Colonic mucosa (tissue), 4 donors: Measurements from ENCODE around the gene COPZ1. TPM values are rescaled to one million over a fixed set of nuclear protein-coding genes. Genes with fewer than 3 reads are reported as not detected.

Experiments used
- DNase-seq: peaks from one replicate; pipeline ENCODE4 v3.0.0-alpha.2; 2020
- H3K27ac ChIP-seq: fragments of 200-600 bp; one replicate; pipeline ENCODE4 v1.8.0; 2021
- H3K27me3 ChIP-seq: fragments of 200-600 bp; one replicate; pipeline ENCODE4 v1.8.0; 2021
- H3K36me3 ChIP-seq: fragments of 200-600 bp; one replicate; pipeline ENCODE4 v1.8.0; 2021
- H3K4me1 ChIP-seq: fragments of 200-600 bp; one replicate; pipeline ENCODE4 v1.8.0; 2021; ENCODE audit warnings: mild to moderate bottlenecking
- H3K4me3 ChIP-seq: fragments of 200-600 bp; one replicate; pipeline ENCODE4 v1.8.0; 2021
- H3K9ac ChIP-seq, 2 donors: one replicate each; pipeline ENCODE4 v1.7.0; 2013; ENCODE audit warnings: control low read depth in 2 of 2, low read depth in 2 of 2, low read length in 2 of 2
- H3K9me3 ChIP-seq: fragments of 200-600 bp; one replicate; pipeline ENCODE4 v1.8.0; 2021
- CTCF ChIP-seq: fragments of 200-600 bp; IDR thresholded peaks from one replicate; pipeline ENCODE4 v1.8.0; 2022; ENCODE audit warnings: antibody characterized with exemption, mild to moderate bottlenecking
- intact Hi-C: fragments of 100-400 bp; cut with DNase I; formaldehyde crosslinking; loops from one replicate; pipeline ENCODE4 v1.14.1; 2022
- total RNA-seq, 2 donors: library from RNA; stranded (reverse); fragmentation: NEBNext Ultra II Directional in 1 of 2; extraction: Animal tissue kit (Norgen Biotek cat#: 25700) in 1 of 2; gene quantifications; one replicate each; pipeline ENCODE4 v1.2.1, GENCODE V29; 2021
- donor health status: healthy.
- donor health status: DM: no; HTN: no; CAD: no.
- donor health status: DM: no; HTN: no; CAD: no.

Gene COPZ1
- total RNA-seq, 2 donors from 2014 or later: 164 to 173 TPM

GRCh38 chr12:54390176-54390667 lies 65.3 kb downstream of the COPZ1 start:
- H3K9ac ChIP-seq: no peak overlapping the region
- H3K4me1 ChIP-seq: no peaks in the 10 kb centered on the region
- DNase-seq: no peak
- H3K27ac ChIP-seq: no peak overlapping the region
- H3K27me3 ChIP-seq: no peaks in the 10 kb centered on the region
- no peaks in the 10 kb centered on the region for H3K9me3 ChIP-seq
- intact Hi-C loops: no loop called here
- no peak for TF ChIP-seq CTCF
- H3K4me3 ChIP-seq: no peak overlapping the region
- H3K36me3 ChIP-seq: no peaks in the 10 kb centered on the region

GRCh38 chr12:54390668-54391551 lies 66.0 kb downstream of the COPZ1 start:
- Histone ChIP-seq H3K36me3 (no peaks in the 10 kb centered on the region), H3K27me3 (no peaks in the 10 kb centered on the region), H3K4me1 (no peaks in the 10 kb centered on the region), H3K4me3 (peak overlapping the region; percentile 28), H3K9me3 (no peaks in the 10 kb centered on the region), H3K27ac (no peak overlapping the region), H3K9ac (no peak overlapping the region)
- no peak for TF ChIP-seq CTCF
- intact Hi-C loops: no loop called here
- no peak for DNase-seq

GRCh38 chr12:54392485-54393206 lies 67.7 kb downstream of the COPZ1 start:
- H3K27me3 ChIP-seq: no peaks in the 10 kb centered on the region
- no peaks in the 10 kb centered on the region for H3K36me3 ChIP-seq
- no peak for DNase-seq
- no peak overlapping the region for H3K27ac ChIP-seq
- H3K4me1 ChIP-seq: no peaks in the 10 kb centered on the region
- no peak overlapping the region for H3K9ac ChIP-seq
- intact Hi-C loops: no loop called here
- no peak for TF ChIP-seq CTCF
- H3K4me3 ChIP-seq: no peak overlapping the region
- H3K9me3 ChIP-seq: no peaks in the 10 kb centered on the region

- H3K36me3 ChIP-seq: no peaks in the 10 kb centered on the region
- no peaks in the 10 kb centered on the region for H3K27me3 ChIP-seq
- no peak overlapping the region for H3K27ac ChIP-seq
- no peak for DNase-seq
- intact Hi-C loops: no loop called here
- no peaks in the 10 kb centered on the region for H3K4me1 ChIP-seq
- no peak for TF ChIP-seq CTCF
- no peak overlapping the region for H3K4me3 ChIP-seq
- no peaks in the 10 kb centered on the region for H3K9me3 ChIP-seq
- no peak overlapping the region for H3K9ac ChIP-seq
Measured at GRCh38 chr12:54393207-54393609, 68.3 kb downstream of the COPZ1 start.

GRCh38 chr12:54393743-54394142 lies 68.8 kb downstream of the COPZ1 start:
- H3K4me1 ChIP-seq: no peaks in the 10 kb centered on the region
- H3K27ac ChIP-seq: no peak overlapping the region
- no peak for DNase-seq
- intact Hi-C loops: no loop called here
- no peak overlapping the region for H3K4me3 ChIP-seq
- H3K9ac ChIP-seq: no peak overlapping the region
- no peaks in the 10 kb centered on the region for H3K27me3 ChIP-seq
- no peaks in the 10 kb centered on the region for H3K9me3 ChIP-seq
- TF ChIP-seq CTCF: no peak
- no peaks in the 10 kb centered on the region for H3K36me3 ChIP-seq
